Right lobe of liver (tissue), 4 donors: ENCODE data around the gene RAB3B.

Experiments
- POLR2A ChIP-seq: fragments of 450-650 bp; IDR thresholded peaks from one replicate; pipeline ENCODE4 v1.6.1; 2017; ENCODE audit warnings: antibody characterized with exemption, mild to moderate bottlenecking
- TF ChIP-seq, protein P1 (sequence below), 4 donors: fragments of 200-600 bp in 3 of 4; fragments of 450-650 bp in 1 of 4; IDR thresholded peaks; one replicate each; pipeline versions ENCODE4 v1.5.1 to v1.8.0; 2016 to 2022; ENCODE audit warnings: antibody characterized with exemption in 4 of 4, mild to moderate bottlenecking in 2 of 4
- donor health status: DM: no; HTN: no; CAD: no.
- donor health status: DM: no; HTN: no; CAD: no.
- donor health status: DM: no; HTN: yes; CAD: no.

DNA sequence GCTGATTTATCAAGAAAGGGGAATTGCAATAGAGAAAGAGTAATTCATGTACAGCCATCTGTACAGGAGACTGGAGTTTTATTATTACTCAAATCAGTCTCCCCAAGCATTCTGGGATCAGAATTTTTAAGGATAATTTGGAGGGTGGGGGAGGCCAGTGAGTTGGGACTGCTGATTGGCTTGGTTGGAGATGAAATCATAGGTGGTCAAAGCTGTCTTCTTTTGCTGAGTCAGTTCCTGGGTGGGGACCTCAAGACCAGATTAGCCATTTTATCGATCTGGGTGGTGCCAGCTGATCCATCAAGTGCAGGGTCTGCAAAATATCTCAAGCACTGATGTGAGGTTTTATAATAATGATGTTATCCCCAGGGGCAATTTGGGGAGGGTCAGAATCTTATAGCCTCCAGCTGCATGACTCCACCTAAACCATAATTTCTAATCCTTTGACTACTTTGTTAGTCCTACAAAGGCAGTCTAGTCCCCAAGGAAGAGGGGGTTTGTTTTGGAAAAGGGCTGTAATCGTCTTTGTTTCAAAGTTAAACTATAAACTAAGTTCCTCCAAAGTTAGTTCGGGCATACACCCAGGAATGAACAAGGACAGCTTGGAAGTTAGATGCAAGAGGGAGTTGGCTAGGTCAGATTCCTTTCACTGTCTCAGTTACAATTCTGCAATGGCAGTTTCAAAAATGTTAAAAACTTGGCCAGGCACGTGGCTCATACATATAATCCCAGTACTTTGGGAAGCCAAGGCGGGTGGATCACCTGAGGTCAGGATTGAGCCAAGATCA is 16.9 kb upstream of the RAB3B start:
- TF ChIP-seq, protein P1, sequence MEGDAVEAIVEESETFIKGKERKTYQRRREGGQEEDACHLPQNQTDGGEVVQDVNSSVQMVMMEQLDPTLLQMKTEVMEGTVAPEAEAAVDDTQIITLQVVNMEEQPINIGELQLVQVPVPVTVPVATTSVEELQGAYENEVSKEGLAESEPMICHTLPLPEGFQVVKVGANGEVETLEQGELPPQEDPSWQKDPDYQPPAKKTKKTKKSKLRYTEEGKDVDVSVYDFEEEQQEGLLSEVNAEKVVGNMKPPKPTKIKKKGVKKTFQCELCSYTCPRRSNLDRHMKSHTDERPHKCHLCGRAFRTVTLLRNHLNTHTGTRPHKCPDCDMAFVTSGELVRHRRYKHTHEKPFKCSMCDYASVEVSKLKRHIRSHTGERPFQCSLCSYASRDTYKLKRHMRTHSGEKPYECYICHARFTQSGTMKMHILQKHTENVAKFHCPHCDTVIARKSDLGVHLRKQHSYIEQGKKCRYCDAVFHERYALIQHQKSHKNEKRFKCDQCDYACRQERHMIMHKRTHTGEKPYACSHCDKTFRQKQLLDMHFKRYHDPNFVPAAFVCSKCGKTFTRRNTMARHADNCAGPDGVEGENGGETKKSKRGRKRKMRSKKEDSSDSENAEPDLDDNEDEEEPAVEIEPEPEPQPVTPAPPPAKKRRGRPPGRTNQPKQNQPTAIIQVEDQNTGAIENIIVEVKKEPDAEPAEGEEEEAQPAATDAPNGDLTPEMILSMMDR (IDR thresholded peaks at IDR 0.05), result no peak
- TF ChIP-seq POLR2A, result no peak
